Ishikawa (cell line): ENCODE data around the gene TMEM132D.

Experiments used
- CREB1 ChIP-seq: IDR thresholded peaks from 2 replicates; pipeline ENCODE4 v1.6.1; 2012; ENCODE audit warnings: low read depth
- EGR1 ChIP-seq: IDR thresholded peaks from 2 replicates; pipeline ENCODE4 v1.6.1; 2012
- EP300 ChIP-seq: IDR thresholded peaks from 2 replicates; pipeline ENCODE4 v1.6.1; 2012; ENCODE audit warnings: borderline replicate concordance
- MAX ChIP-seq: IDR thresholded peaks from 2 replicates; pipeline ENCODE4 v1.6.1; 2012
- REST ChIP-seq: IDR thresholded peaks from 2 replicates; pipeline ENCODE4 v1.6.1; 2012; ENCODE audit warnings: low read depth, mild to moderate bottlenecking
- TAF1 ChIP-seq: IDR thresholded peaks from 2 replicates; pipeline ENCODE4 v1.6.1; 2012; ENCODE audit warnings: low read depth, mild to moderate bottlenecking
- TEAD4 ChIP-seq: IDR thresholded peaks from 2 replicates; pipeline ENCODE4 v1.6.1; 2012
- USF1 ChIP-seq: IDR thresholded peaks from 2 replicates; pipeline ENCODE4 v1.6.1; 2012
- ZBTB7A ChIP-seq: IDR thresholded peaks from 2 replicates; pipeline ENCODE4 v1.6.1; 2012; ENCODE audit warnings: low read depth

- TF ChIP-seq TAF1 (no peak), TEAD4 (no peak), MAX (no peak), CREB1 (no peak), EP300 (no peak), REST (no peak), USF1 (no peak), ZBTB7A (no peak), EGR1 (no peak)
Observed at GRCh38 chr12:129570796-129571400, 332.9 kb downstream of the TMEM132D start.
